SK-N-SH (cell line): Measurements from ENCODE around the gene MCM3AP. TPM values are rescaled to one million over a fixed set of nuclear protein-coding genes. Genes with fewer than 3 reads are reported as not detected.

ENCODE experiments used
- CTCF ChIA-PET: fragments of 300-600, 350-600 bp; formaldehyde crosslinking; extraction: SDS; loops from one replicate; lab custom pipeline; 2021; lab: Yijun Ruan, JAX
- POLR2A ChIA-PET: fragments of 350-600 bp; sonication (Branson Sonifier 250); formaldehyde crosslinking; extraction: SDS; loops from one replicate; lab custom pipeline; 2020; ENCODE audit warnings: antibody characterized with exemption, inconsistent platforms; lab: Yijun Ruan, JAX
- DNase-seq: peaks from one replicate; pipeline ENCODE4 v3.0.0; 2012
- H2AFZ ChIP-seq: fragments of 200-600 bp; sonication (generic); 2 replicates; pipeline ENCODE4 v1.8.1; 2016; ENCODE audit warnings: antibody characterized with exemption, mild to moderate bottlenecking, low read depth
- H3F3A ChIP-seq: fragments of 200-600 bp; sonication (generic); replicated peaks from 2 replicates; pipeline ENCODE3; 2016; ENCODE audit warnings: antibody characterized with exemption, mild to moderate bottlenecking; ENCODE audit not compliant: insufficient read depth
- H3K27ac ChIP-seq, 2 experiments: fragments of 200-500 bp in 1 of 2; fragments of 200-600 bp in 1 of 2; sonication (Bioruptor generic) in 1 of 2; sonication (generic), shearing (Covaris generic) in 1 of 2; 2 replicates each; pipeline versions ENCODE4 v1.5.1 to v1.6.1; 2014 to 2016; ENCODE audit warnings: low read depth in 2 of 2, inconsistent platforms in 1 of 2, low read length in 1 of 2, mild to moderate bottlenecking in 1 of 2, mixed read lengths in 1 of 2
- H3K27me3 ChIP-seq: fragments of 200-600 bp; sonication (generic), shearing (Covaris generic); 2 replicates; pipeline ENCODE4 v1.6.1; 2016; ENCODE audit warnings: mixed run types; ENCODE audit not compliant: insufficient read depth
- H3K36me3 ChIP-seq, 2 experiments: fragments of 200-500 bp in 1 of 2; fragments of 200-600 bp in 1 of 2; sonication (Bioruptor generic) in 1 of 2; sonication (generic) in 1 of 2; replicated peaks in 1 of 2; 2 replicates each; pipeline versions ENCODE3 to v1.5.1; 2014 to 2016; ENCODE audit warnings: low read length in 1 of 2, mild to moderate bottlenecking in 1 of 2; ENCODE audit not compliant: insufficient read depth in 2 of 2, control insufficient read depth in 1 of 2
- H3K4me1 ChIP-seq, 2 experiments: fragments of 200-500 bp in 1 of 2; fragments of 200-600 bp in 1 of 2; sonication (Bioruptor generic) in 1 of 2; sonication (generic), shearing (Covaris generic) in 1 of 2; 2 replicates each; pipeline versions ENCODE4 v1.5.1 to v1.6.1; 2014 to 2016; ENCODE audit warnings: low read depth in 1 of 2, low read length in 1 of 2, mixed run types in 1 of 2; ENCODE audit not compliant: insufficient read depth in 2 of 2, control insufficient read depth in 1 of 2
- H3K4me2 ChIP-seq: fragments of 200-600 bp; sonication (generic), shearing (Covaris generic); 2 replicates; pipeline ENCODE4 v1.6.1; 2017; ENCODE audit warnings: mixed run types
- H3K4me3 ChIP-seq, 2 experiments: fragments of 200-500 bp in 1 of 2; fragments of 200-600 bp in 1 of 2; sonication (Bioruptor generic) in 1 of 2; sonication (generic), shearing (Covaris generic) in 1 of 2; 2 replicates each; pipeline versions ENCODE4 v1.5.1 to v1.8.1; 2014 to 2016; ENCODE audit warnings: low read depth in 2 of 2, inconsistent platforms in 1 of 2, low read length in 1 of 2, mild to moderate bottlenecking in 1 of 2, mixed read lengths in 1 of 2, moderate library complexity in 1 of 2
- H3K79me2 ChIP-seq: fragments of 200-600 bp; sonication (generic); 2 replicates; pipeline ENCODE4 v1.8.1; 2017; ENCODE audit warnings: mild to moderate bottlenecking; ENCODE audit not compliant: insufficient read depth
- H3K9ac ChIP-seq: fragments of 200-600 bp; sonication (generic); 2 replicates; pipeline ENCODE4 v1.6.1; 2017; ENCODE audit warnings: mixed run types
- H3K9me2 ChIP-seq: fragments of 200-600 bp; sonication (generic); 2 replicates; pipeline ENCODE4 v1.6.1; 2017; ENCODE audit warnings: mixed run types
- H3K9me3 ChIP-seq: fragments of 200-600 bp; sonication (generic); 2 replicates; pipeline ENCODE4 v1.6.1; 2017; ENCODE audit warnings: mixed run types, mild to moderate bottlenecking, moderate library complexity
- H4K20me1 ChIP-seq: fragments of 200-600 bp; sonication (generic); 2 replicates; pipeline ENCODE4 v1.6.1; 2017; ENCODE audit warnings: mild to moderate bottlenecking, mixed run types; ENCODE audit not compliant: insufficient read depth
- CHD2 ChIP-seq: fragments of 150-350 bp; IDR thresholded peaks from 2 replicates; pipeline ENCODE4 v1.6.1; 2018; ENCODE audit warnings: low read length; ENCODE audit not compliant: partially characterized antibody
- CTCF ChIP-seq: fragments of 200-600 bp; sonication (generic); IDR thresholded peaks from 2 replicates; pipeline ENCODE4 v1.6.1; 2017; ENCODE audit warnings: antibody characterized with exemption, mild to moderate bottlenecking, moderate library complexity
- EZH2phosphoT487 ChIP-seq: fragments of 200-600 bp; sonication (generic); IDR thresholded peaks from 2 replicates; pipeline ENCODE4 v1.6.1; 2017; ENCODE audit warnings: low read depth, mixed run types, mild to moderate bottlenecking, antibody characterized with exemption, moderate library complexity, borderline replicate concordance
- GATA2 ChIP-seq: sonication (generic); formaldehyde crosslinking; IDR thresholded peaks from 2 replicates; pipeline ENCODE4 v1.5.0; 2020; ENCODE audit warnings: mild to moderate bottlenecking, missing genetic modification reagents
- MEF2A ChIP-seq: IDR thresholded peaks from 2 replicates; pipeline ENCODE4 v1.4.0; 2012; ENCODE audit warnings: low read depth, borderline replicate concordance
- RFX5 ChIP-seq: IDR thresholded peaks from 2 replicates; pipeline ENCODE4 v1.6.1; 2012; ENCODE audit warnings: mild to moderate bottlenecking, improper control_type of control experiment, low read length
- SIN3A ChIP-seq: IDR thresholded peaks from 2 replicates; pipeline ENCODE4 v1.6.1; 2012; ENCODE audit warnings: low read depth, mild to moderate bottlenecking, low read length, moderate library complexity, borderline replicate concordance
- TCF12 ChIP-seq: IDR thresholded peaks from 2 replicates; pipeline ENCODE4 v1.4.0; 2012
- WGBS: methylation state at CpG from one replicate; pipeline ENCODE4 v1.1.6; 2017; ENCODE audit warnings: low lambda C conversion rate; 5-methylcytosine and 5-hydroxymethylcytosine counted together
- polyA plus RNA-seq, 3 experiments: library from polyadenylated mRNA; depleted of rRNA; stranded (reverse); fragments of >200 nt; gene quantifications; 2 replicates each; pipeline ENCODE4 v1.2.3, GENCODE V29; 2012
- TF ChIP-seq, protein P1 (sequence below): IDR thresholded peaks from 2 replicates; pipeline ENCODE4 v1.6.1; 2012; ENCODE audit warnings: mild to moderate bottlenecking, low read depth, low read length, moderate library complexity

MCM3AP gene
- polyA plus RNA-seq, 1 of the 3 experiments (the other 2 are of a cell fraction): 42.9 TPM

GRCh38 chr21:46194374-46195334 lies 90.8 kb downstream of the MCM3AP start (continued):
- no peak for TF ChIP-seq SIN3A

GRCh38 chr21:46193829-46194373 lies 91.5 kb downstream of the MCM3AP start:
- Histone ChIP-seq H3K9ac (no peak overlapping the region), H2AFZ (no peak overlapping the region), H3K36me3 (peaks cover 12 to 35% of the 10 kb centered on the region in 2 experiments)

More at GRCh38 chr21:46193829-46194373, 91.5 kb downstream of the MCM3AP start:
- no peaks in the 10 kb centered on the region for H4K20me1 ChIP-seq
- no peaks in the 10 kb centered on the region for H3K9me2 ChIP-seq
- H3K4me2 ChIP-seq: no peak overlapping the region
- H3K9me3 ChIP-seq: no peaks in the 10 kb centered on the region
- peaks cover 2% of the 10 kb centered on the region for H3F3A ChIP-seq
- H3K4me3 ChIP-seq: no peak overlapping the region
- H3K79me2 ChIP-seq: no peaks in the 10 kb centered on the region
- DNase-seq: no peak
- ChIA-PET POLR2A (no interaction called here), CTCF (interaction anchor here (0.7 to 1.9 kb wide), 2 partner anchors 51 to 52 kb away, joined by 3 to 6 read pairs; no protein-coding TSS in a partner anchor)
- H3K4me1 ChIP-seq: peaks cover 10 to 37% of the 10 kb centered on the region in 2 experiments
- no peaks in the 10 kb centered on the region for H3K27me3 ChIP-seq
- TF ChIP-seq TCF12 (no peak), CHD2 (no peak), RFX5 (no peak), GATA2 (CRISPR knock-in tag) (no peak), CTCF (no peak), EZH2phosphoT487 (no peak), MEF2A (no peak)
- TF ChIP-seq, protein P1, sequence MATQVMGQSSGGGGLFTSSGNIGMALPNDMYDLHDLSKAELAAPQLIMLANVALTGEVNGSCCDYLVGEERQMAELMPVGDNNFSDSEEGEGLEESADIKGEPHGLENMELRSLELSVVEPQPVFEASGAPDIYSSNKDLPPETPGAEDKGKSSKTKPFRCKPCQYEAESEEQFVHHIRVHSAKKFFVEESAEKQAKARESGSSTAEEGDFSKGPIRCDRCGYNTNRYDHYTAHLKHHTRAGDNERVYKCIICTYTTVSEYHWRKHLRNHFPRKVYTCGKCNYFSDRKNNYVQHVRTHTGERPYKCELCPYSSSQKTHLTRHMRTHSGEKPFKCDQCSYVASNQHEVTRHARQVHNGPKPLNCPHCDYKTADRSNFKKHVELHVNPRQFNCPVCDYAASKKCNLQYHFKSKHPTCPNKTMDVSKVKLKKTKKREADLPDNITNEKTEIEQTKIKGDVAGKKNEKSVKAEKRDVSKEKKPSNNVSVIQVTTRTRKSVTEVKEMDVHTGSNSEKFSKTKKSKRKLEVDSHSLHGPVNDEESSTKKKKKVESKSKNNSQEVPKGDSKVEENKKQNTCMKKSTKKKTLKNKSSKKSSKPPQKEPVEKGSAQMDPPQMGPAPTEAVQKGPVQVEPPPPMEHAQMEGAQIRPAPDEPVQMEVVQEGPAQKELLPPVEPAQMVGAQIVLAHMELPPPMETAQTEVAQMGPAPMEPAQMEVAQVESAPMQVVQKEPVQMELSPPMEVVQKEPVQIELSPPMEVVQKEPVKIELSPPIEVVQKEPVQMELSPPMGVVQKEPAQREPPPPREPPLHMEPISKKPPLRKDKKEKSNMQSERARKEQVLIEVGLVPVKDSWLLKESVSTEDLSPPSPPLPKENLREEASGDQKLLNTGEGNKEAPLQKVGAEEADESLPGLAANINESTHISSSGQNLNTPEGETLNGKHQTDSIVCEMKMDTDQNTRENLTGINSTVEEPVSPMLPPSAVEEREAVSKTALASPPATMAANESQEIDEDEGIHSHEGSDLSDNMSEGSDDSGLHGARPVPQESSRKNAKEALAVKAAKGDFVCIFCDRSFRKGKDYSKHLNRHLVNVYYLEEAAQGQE: no peak
- peak overlapping the region in 1 of 2 experiments; percentile 90; a peak in 2 of 4 replicates for H3K27ac ChIP-seq
- WGBS: 87% methylated on average over 7 of the region's 10 CpGs
